Fibroblast of skin of right biceps (primary cell): ENCODE data around the gene SVIL.
"Not testable (repeated sequence)": the region's sequence is repeated elsewhere in the genome, so short reads cannot be mapped to it uniquely, and the experiment has no call there.

Experiments
- DNase-seq: peaks from one replicate; pipeline ENCODE4 v3.0.0-alpha.2; 2013

The SVIL gene

DNA sequence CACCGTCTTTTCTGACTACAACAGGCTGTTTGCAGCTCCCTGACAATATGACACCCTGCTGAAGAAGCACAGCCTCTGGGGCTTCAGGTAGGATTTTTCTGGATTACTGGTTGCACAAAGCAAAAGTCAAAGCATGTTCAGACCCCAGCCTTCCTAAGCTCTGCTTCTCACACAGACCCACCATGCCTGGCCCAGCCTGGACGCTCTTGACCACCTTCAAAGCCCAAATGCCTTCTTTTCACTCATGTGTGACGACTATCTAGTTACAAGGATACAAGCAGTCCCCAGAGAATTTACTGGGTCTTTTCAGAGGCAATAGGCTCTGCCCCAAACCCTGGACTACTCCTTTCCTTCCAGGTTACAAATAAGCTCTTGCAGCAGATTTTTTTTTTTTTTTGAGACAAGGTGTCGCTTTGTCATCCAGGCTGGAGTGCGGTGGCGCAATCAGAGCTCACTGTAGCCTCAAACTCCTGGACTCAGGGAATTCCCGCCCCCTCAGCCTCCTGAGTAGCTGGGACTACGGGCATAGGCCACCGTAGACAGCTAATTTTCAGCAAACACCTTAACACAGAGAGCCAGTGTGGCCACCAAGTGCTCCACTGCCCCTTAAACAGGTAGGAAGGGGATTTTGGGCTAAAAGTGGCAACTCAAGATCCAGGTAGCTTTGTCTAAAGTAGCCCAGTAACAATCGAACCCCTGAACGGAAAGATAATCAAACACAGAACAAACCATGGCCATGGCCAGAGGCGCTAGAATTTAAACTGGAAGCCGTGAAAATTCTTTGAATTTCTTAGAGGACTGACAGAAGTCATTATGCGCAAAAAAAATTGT, 16.2 kb downstream of the SVIL start:
- DNase-seq = peak; percentile 20

DNA sequence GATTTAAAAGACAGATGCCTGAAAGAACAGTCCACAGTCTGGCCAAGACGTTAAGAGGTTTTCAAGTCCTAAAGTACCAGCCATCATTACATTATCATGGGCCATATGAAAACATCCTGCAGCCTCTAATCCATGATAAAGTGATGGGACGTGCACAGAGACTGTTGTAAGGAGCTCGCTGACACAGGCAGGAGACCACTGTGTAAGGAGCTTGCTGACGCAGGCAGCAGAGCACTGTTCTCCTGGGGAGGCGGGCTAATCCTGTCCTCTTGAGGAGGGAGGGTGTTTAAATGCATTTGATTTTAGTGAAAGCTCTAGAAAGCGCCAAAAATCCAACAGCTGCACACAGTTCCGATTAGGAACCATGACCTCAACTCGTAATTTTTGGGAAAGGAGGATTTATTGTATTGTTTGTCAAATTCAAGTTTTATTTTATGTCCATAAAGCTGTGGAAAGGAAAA, 16.9 kb downstream of the SVIL start:
- DNase-seq = no peak

DNA sequence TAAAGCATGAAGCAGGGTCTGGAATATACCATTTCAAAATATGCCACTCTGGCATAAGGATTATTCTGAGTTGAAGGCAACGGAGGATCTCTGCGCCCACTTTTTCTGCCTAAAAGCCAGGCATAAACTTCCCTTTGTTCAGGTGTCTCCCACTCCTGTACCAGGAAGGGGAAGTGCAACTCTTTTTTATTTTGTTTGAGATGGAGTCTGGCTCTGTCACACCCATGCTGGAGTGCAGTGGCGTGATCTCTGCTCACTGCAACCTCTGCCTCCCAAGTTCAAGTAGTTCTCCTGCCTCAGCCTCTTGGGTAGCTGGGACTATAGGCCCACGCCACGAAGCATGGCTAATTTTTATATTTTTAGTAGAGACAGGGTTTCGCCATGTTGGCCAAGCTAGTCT, 18.2 kb downstream of the SVIL start:
- DNase-seq = no peak

DNA sequence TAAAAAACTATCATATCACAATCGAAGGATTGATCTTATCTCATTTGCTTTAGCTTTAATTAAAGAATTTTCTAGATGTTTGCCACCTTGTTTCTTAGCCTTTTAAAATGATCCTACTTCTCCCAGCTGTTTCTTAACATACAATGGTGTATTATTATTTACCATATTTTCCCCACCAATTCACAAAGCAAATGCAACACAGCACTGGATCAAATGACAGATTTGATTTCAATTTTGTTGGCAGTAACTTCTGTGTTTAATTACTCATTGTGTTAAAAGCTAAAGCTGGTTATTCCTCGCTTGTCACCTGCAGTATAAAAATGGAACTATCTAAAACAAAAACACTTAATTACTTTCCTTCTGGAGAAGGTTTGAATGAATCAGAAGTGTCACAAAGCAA, 19.6 kb downstream of the SVIL start:
- DNase-seq = no peak

DNA sequence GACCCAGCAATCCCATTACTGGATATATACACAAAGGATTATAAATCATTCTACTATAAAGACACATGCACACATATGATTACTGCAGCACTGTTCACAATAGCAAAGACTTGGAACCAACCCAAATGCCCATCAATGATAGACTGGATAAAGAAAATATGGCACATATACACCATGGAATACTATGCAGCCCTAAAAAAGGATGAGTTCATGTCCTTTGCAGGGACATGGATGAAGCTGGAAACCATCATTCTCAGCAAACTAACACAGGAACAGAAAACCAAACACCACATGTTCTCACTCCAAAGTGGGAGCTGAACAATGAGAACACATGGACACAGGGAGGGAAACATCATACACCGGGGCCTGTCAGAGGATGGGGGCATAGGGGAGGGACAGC, 20.5 kb downstream of the SVIL start:
- DNase-seq = not testable (repeated sequence)

DNA sequence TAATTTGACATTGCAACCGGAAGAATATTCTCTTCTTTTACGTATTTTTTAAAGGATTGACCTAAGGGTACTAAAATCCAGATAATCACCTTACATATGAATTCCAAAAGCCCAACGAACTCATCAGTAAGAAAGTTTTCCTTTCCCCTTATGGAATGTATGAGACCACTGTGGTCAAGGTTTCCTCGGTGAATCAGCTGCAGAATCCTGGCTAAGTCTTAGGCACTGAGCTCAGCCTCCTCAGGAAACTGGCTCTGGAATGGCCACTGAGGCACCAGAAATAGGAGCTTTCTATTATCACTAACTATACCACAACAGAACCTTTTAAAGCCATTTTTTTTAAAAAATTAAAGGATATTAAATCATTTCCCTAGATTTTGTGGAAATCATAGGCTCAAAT, 21.0 kb downstream of the SVIL start:
- peak; percentile 71 for DNase-seq

DNA sequence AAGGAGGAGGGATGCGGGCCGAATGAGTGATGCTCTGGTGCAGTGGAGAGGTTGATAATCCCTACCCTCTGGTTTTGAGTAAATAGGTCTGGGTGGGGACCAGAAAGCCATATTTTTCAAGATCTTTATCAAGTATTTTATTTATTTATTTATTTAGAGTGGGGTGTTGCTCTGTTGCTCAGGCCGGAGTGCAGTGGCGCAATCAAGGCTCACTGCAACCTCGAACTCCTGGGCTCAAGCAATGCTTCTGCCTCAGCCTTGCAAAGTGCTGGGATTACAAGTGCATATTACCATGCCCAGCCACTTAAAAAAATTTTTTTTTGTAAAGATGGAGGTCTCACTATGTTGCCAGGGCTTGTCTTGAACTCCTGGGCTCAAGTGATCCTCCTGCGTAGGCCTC, 21.6 kb downstream of the SVIL start:
- DNase-seq = no peak

DNA sequence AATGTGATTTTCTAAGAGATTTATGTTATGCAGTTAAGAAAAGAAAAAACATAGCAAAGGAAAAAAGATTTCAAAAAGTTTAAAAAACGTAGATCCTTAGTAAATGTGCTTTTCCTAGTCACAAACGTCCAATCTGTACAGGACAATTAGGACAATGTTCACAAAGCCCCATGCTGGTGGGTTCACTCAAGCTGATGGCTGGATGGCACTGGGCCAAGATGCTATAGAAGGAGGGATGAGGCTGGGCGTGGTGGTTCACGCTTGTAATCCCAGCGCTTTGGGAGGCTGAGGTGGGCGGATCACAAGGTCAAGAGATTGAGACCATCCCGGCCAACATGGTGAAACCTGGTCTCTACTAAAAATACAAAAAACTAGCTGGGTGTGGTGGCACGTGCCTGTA, 22.1 kb downstream of the SVIL start:
- no peak for DNase-seq

DNA sequence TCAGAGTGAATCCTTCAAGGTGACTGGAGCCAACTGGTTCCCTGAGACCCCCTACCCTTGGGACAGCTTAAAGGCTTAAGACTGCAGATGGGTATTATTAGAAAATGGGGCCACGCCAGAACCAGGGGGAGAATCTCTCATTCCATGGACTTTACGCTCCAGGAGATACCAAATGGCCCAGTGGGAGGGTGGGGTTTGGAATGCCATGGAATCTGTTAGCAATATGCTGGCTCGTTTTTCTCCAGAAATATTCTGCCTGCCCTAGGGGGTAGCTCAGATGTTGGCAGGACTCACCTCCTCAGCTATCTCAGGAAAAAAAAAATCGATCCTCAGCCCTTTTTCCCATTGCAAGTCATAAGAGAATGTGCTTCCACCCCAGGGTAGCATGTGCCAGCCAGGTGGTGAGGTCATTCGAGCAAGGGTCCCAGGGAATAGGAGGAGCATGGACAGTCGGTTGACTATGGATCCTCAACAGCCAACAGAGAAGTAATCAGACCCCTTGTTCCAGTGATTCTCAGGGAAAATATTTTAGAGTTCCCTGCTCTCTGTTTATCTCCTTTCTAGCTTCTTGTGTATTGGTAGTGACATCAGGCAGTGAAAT, 22.9 kb downstream of the SVIL start:
- DNase-seq = peak; percentile 31

DNA sequence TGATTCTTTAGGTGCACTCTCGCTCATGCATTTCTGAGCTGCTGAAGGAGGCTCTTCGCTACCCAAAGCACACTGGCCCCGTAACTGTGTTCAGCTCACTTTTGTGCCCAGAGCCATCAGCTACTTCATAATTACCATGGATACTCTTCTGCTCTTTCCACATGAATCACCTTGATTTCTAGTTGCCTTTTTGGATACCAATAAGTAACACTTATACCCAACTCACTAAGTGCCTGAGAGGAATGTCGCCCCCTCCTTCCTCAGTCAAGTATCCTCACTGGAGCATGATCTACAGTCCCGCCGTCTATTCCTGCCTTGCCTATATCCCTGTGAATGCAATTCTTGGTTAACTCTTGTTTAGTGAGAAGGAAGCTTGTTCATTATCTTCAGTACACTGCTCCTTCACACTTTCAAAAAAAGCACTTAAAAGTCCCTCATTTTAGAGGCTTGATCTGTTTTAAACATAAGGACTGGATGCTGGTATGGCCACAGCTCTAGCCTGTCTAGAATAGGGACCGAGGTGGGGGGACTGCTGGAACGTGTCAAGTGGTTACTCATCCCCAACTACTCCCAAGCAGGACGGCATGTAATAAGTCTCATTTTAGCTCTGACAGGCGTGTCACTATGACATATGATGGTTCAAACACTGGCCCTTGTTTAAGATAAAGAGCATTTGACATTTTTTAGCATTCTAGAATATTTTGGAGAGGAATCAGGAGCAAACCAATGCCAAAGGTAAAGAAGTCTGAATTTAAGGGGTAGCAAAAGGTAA, 23.7 kb downstream of the SVIL start:
- no peak for DNase-seq

DNA sequence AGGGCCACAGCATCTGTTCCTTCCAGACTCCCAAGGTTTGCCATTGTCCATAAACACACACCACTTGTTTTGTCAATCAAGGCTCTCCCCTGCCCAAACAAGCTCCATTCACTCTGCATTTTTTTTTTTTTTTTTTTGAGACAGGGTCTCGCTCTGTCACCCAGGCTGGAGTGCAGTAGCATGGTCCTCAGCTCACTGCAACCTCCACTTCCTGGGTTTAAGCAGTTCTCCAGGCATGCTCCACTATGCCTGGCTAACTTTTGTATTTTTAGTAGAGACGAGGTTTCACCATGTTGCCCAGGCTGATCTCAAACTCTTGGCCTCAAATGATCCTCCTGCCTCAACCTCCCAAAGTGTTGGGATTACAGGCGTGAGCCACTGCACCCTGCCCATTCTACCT, 24.4 kb downstream of the SVIL start:
- DNase-seq = not testable (repeated sequence)

DNA sequence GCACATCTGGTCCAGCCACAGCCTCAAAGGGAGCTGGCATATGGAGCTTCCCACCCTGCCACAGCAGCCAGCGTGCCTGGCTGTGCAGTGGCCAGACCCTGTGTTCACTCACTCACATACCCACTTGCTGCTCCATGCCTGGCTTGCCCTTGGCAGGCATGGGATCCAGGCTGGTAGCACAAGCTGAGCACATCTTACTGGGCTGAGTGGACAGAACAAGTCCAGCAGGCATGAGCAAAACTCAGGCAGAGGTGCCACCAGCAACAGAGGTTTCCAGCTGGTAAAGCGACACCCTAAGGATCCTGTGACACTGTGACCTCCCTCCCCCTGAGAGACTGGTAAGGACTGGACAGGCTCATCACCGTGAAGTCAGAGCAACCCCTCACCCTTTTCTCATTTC, 25.1 kb downstream of the SVIL start:
- DNase-seq = no peak

DNA sequence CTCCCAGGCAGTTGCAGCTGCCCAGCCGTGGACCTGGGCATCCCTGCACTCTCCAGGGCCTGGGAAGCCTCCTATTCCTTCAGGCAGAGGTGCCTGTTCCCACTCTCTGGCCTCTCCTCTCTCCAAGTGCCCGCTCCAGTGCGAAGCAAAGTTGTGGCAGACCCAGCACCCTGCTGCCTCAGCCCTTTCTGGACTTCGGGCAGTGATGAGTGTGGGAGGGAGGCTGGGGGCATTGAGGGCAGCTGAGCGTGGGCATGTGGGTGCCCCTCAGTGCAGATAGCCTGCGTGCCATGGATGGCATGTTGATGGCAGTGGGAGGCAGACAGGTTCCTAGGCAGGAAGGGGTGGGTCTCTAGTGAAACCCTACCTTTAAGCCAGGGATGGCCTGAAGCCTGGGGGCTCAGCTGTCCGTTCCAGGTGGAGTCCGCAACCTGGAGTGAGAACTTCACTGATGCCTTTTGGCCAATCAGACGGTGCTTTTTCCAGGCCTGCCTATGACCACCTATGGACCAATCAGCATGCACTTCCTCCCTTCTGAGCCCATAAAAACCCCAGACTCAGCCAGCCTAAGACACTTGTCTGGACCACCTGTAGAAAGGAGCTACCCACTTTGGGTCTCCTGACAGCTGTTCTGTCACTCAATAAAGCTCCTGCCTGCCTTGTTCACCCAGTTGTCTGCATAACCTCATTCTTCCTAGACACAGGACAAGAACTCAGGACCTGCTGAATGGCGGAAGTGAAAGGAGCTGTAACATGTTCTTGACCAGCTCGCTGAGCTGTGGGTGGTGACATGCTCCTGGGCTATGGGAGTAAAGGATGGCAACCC, 26.1 kb downstream of the SVIL start:
- DNase-seq = no peak

DNA sequence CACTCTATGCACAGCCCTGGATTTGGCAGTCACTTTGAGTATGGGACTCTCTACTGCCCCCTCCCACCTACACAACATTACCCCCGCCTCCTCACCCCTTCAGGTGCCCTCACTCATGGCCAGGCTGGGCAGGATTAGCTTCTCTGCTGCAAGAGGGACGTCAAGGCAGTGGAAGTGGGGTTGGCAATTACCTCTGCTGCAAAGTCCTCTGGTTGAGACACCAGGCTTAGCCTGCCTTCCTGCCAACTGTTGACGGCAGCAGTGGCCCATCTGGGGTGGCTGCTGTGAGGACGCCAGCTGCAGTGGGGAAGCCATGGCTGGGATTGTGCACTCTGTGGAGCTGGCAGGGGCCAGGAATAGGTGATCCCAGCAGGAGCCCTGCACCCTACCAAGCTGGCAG, 26.7 kb downstream of the SVIL start:
- no peak for DNase-seq

DNA sequence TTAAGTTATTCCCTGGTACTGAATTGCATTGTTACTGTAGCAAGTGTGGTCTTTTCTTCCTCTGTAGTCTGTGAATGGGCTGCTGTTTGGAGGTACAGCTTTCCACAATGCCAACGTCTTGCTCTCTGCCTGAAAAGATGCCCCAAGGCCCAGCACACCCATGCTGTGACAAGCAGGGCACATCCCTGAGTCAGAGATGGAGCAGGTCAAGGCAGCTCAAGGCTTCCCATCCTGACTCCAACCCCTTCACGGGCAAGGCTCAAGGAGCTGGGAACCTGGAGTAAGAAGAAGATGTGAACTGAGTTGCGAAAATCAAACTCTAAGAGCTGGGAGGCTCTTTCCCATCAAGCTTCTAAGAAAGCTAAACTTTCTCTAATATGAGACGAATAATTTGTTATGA, 27.2 kb downstream of the SVIL start:
- no peak for DNase-seq

DNA sequence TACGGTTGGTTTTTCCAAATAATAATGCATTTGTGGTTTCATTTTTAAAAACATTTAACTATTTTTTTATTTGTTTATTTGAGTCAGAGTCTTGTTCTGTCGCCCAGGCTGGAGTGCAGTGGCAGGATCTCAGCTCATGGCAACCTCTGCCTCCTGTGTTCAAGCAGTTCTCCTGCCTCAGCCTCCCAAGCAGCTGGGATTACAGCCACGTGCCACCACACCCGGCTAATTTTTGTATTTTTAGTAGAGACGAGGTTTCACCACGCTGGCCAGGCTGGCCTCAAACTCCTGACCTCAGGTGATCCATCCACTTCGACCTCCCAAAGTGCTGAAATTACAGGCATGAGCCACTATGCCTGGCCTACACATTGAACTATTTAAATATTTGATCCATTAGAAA, 28.1 kb downstream of the SVIL start:
- not testable (repeated sequence) for DNase-seq

DNA sequence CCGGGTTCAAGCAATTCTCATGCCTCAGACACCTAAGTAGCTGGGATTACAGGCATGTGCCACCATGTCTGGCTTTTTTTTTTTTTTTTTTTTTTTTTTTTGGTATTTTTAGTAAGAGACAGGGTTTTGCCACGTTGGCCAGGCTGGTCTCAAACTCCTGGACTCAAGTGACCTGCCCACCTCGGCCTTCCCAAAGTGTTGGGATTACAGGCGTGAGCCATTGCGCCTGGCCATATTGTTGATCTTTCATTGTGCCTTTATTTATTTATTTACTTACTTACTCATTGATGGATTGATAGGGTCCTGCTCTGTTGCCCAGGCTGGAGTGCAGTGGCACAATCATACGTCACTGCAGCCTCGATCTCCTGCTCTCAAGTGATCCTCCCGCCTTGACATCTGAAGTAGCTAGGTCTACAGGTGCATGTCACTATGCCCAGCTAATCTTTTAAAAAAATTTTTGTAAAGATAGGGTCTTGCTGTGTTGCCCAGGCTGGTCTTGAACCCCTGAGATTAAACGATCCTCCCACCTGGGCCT, 30.4 kb downstream of the SVIL start:
- no peak for DNase-seq

DNA sequence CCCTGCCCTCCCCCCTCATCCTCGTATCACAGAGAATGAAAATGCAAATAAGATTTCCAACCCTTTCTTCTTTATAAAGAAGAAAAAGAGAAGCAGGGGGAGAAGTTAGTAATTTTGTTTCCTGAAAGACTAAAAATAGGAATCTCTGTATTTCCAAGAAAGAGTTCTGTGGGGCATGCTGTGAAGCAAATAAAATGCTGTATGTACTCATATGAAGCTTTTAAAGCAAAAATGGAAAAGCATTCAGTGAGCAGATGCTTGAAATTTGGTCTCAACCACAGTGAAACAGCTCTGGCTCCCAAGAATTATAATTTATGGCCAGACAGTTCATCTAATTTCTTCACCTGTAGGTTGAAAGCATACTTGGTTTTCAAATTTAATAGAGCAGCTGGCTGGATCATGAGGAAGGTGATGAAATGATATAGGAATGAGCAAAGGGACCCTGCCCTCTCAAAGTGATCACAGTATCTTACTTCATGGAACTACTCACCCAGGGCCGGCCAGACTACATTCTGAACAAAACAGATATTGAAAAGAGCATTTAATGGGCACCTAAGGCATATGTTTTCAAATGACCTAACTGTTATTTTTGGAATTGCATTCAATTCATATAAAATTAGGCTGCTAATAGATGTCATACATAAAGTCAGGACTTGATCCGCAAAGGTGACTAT, 31.4 kb downstream of the SVIL start:
- DNase-seq = no peak

DNA sequence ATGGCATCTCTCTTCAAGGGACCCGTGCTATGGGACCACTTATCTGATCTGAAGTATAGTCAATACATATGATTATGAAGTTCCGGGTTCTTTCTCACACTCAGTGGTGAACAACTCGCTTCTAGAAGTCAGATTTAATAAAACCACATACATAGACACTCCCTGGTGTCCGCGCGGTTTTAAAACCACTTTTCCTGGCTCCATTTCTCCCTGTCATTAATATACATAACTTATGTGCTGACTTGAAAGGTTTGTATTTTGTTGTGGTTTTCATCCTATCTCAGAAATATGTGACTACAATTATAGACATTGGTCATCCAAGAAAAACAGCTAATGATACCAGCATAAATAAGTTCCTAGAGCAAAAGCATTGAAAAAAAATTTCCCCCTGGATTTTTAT, 34.0 kb downstream of the SVIL start:
- DNase-seq = peak; percentile 79

DNA sequence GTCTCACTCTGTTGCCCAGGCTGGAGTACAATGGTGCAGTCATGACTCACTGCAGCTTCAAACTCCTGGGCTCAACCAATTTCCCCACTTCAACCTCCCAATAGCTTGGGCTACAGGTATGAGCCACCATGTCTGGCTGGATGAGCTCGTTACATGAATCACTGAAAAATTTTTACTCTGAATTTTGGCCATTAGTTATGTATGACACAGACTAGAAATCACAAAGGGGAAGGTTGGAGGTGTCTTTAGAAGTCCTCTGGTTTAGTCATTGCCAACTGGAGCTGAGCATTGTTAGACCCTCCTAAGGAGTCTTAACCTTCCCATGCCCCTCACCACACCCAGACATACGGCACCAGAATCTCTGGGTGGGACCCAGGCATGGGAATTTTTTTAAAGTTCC, 34.7 kb downstream of the SVIL start:
- DNase-seq = peak; percentile 61

DNA sequence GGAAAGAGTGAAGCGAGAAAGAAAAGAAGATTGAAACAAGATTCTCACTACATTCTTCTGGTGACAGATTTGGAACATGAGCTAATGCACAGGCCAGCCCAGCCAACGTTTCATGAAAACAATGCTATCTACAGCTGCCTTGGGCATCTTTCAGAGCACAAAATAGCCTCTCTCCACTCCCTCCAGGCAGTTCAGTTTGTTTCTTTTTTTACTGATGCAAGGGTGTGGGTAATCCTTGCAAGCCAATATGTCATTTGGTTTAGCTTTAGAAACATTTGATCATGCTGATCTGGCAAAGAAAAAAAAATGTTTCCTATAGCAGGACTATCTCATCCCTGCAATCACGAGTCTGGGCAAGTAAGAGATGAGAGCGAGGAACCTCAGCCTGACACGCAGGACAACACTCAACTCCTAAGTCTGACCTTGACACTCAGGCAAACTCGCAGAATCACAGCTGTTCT, 35.9 kb downstream of the SVIL start:
- peak; percentile 42 for DNase-seq

DNA sequence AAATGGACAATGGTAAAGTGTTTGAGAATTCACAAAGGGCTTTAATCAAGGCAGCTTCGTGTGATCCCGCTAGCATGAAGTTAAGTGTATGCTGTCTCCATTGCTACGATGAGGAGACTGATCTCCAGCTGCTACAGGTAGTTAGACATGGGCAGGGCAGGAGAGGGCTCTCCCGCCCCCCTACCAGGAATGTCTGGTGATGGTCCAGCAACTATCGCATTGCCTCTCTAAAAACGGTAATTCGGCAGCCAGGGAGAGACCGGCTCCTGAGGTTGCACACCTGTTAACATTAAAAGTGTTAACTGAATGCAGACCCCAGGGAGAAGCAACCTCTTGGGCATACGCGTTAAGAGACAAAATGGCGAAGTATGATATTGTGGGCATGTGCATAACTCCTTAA, 37.9 kb downstream of the SVIL start:
- DNase-seq = no peak
